Measurements from ENCODE around the gene CEP128.

CEP128 gene

DNA sequence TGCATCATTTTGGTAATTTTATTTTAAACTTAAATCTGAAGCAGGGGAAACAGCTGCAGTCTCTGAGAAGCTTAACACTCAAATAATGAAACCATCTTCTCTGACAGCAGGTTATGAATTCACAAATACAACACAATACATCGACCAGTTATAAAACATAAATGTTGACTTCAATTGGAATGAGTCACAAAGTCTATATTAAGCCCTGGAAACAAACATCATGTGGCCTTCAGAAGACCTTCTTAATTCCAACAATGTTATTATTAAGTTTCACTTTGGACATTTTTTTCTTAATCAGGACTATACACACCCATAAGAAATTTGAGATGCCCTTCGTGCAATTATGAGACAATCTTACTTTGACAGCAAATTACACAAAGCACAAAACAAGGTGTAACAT is 68.9 kb downstream of the CEP128 start:
- DNase-seq: no peak

DNA sequence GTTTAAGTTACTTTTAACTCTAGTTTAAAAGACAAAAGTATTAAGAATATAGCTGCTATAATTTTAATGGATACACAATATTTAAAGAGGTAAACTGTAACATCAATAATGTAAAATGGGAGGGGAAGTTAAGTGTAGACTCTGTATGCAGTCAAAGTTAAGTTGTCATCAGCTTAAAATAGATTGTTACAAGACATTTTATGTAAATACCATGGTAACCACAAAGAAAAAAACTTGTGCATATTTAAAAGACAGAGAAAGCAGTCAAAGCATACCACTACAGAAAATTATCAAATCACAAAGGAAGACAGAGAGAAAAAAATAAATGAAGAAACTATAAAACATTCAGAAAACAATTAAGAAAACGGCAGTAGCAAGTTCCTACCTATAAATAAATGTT is 73.3 kb downstream of the CEP128 start:
- no peak for DNase-seq

DNA sequence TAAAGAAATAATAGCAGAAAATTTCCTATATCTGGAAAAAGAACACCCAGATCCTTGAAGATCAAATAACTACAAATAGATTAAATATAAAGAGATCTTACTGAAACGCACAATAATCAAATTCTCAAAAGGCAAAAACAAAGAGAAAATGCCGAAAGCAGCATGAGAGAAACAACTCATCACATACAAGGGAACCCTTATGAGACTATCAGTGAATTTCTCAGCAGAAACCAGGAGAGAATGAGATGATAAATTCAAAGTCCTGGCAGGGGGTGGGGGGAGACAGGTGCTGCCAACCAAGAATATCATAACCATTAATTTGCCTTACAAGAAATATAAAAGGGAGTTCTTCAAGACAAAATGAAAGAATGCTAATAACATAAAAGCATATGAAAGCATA is 73.7 kb downstream of the CEP128 start:
- DNase-seq: no peak

DNA sequence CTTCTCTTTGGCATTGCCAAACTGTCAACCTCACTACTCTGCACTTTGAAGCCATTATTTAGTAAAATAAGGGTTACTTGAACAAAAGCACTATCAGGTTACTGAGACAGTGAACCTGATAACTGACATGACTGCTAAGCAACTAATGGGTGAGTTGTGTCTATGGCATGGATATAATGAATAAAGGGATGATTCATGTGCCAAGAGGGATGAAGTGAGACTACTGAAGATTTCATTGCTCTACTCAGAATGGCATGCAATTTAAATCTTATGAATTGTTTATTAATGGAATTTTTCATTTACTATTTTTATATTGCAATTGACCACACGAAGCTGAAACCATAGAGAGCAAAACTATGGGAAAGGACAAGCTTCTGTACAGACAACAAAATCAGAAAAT is 74.4 kb downstream of the CEP128 start:
- DNase-seq: no peak

DNA sequence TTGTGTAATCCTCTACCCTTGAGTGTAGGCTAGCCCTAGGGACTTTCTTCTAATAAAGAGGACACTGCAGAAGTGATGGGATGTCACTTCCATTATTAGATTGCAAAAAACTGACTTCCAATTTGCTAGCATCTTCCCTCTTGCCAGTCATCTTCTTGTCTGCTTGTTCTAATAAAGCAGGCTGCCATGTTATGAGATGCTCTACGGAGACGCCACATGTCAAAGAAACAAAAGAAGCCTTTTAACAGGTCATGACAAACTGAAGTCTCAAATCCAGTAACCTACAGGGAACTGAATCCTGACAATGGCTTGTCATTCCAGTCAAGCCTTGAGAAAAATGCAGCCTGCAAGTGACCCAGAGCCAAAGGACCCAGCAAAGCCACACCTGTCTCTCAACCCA is 76.0 kb downstream of the CEP128 start:
- no peak for DNase-seq

DNA sequence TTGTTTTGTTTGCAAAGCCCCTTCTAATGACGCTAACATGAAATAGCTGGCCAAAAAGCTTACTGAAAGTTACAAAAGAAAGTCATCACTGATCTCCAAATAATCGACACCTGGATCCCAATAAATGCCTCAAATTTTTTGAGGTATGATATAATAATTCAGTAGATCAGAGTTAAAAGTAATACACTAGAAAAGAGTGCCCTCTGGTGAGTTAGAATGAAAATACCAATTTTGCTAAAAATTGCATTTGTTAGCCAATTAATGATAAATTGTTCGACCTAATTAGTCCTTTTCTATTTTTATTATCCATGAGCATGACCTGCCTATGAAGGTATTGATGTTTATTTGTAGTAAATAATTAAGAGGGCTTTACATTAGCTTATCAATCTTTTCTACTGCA is 78.6 kb downstream of the CEP128 start:
- DNase-seq: no peak

DNA sequence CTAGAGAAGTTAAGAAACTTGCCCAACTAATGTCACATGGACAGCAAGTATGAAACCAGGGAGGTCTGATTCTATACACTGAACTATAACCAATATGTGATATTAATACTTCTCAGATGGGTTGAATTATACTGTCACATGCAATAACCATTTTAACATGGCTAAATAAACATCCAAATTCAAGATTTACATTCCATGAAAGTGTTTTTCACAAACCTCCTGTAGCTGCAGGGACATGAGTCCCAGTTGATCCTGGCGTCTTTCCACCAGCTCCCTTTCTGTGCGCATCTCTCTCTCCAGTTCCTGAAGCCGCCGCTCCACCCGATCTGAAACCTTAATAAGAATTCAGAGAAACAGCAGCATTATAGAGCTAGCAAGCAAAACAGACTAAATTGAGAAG is 79.0 kb downstream of the CEP128 start:
- DNase-seq: no peak

DNA sequence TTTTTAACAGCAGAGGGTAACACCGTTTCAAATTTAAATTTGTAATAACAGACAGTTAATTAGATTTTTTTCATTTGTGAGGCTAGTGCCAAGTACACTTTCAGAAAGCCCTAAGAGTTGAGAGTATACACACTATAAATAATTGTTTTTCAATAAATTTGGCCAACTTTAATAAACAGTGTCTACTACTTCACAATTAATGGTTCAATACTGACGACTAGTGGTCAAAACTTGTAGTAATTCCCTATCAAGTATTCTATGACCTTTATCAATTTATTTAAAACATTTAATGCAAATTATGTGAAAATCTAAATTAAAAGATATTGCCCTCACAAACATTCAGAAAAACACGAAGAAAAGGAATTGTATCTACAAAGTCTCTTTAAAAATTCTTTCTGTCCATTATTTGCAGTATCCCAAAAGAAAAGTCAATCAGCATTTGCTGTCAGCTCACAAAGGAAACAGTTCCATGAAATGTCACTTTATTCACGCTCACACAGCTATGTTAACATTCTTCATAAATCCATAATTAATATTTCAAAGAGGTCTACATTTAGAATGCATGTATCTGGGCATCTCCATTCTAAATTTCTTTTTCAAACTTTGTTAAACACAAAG is 91.2 kb downstream of the CEP128 start:
- DNase-seq: no peak

DNA sequence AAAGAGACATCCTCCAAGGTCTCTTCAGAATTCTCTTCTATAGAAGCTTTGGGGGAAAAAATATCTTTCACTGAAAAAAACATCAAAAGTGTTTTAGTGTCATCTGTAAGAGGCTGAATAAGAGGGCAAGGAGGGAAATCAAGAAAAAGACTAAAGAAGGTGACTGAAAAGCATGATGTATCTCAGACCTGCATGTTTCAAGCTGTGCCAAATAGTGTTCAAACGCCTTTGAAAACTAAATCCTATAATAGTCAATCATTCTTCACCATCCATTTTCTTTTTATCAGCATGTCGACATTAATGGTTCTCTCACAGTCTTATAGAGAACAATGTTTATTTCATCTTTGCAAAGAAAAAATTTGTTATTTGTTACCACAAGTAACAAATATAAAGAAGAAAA is 94.5 kb downstream of the CEP128 start:
- no peak for DNase-seq

DNA sequence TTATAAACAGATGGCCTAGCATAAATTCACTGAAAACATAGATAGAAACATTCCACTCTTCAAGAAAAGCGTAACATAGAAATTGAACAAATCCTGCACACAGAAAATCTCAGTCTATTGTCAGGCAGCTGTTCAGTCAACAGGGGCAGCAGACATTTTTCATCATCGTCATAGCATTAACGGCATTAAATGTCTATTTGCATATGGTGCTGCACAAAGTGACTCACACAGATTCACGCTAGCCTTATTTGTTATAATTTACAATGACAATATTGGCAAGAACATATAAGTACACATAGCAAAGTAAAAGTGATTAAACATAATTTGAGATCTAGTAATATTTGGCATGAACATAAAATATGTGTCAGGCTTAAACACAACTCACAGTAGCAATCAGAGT is 95.7 kb downstream of the CEP128 start:
- no peak for DNase-seq

DNA sequence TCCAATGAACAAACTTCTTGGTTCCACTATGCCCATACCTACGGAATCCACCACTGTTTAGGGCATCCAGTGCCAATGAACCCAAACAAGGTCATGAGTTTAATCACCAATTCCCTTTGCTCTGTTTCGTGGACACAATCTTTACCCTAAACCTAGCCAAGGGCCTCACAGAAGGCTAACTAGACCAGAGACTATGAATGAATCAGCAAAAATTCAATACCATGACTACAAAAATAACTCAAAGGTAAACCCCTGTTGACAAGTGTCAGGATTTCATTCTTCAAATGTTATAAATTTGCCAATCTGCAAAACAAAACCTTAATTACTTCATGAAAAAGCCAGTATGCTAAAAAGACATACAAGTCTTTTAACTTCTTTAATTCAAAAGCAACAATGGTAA is 96.7 kb downstream of the CEP128 start:
- no peak for DNase-seq

DNA sequence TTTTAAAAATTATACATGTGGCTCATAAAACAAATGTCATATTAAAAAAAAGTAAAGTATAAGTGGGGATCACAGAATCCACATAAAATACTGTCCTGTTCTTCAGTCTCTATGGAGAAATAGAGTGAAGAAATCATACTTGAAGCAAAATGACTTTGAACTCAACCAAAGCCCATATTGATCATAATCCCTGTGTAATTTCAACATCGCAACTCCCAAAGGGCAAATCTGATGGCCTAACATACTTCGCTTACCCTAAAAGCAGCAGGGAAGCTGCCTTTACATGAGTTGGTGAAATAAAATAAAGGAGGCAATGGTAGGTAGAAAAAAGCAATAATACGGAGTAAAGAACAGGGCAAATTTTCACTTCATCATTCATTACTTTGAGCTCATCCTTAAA is 101.8 kb downstream of the CEP128 start:
- no peak for DNase-seq

DNA sequence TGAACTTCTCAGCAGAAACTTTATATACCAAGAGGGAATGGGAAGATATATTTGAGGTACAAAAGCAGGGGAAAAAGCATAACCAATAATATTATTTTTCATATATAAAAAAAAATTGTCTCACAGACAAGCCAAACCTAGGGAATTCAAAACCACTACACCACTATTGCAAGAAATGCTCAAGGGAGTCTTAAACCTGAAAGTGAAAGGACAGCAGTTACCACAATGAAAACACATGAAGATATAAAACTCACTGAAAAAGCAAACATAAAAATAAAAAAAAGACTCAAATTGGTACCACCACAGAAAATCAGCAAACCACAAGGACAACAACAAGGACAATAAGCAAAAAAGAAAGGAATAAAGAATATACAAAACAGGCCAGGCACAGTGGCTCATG is 131.9 kb downstream of the CEP128 start:
- no peak for DNase-seq

DNA sequence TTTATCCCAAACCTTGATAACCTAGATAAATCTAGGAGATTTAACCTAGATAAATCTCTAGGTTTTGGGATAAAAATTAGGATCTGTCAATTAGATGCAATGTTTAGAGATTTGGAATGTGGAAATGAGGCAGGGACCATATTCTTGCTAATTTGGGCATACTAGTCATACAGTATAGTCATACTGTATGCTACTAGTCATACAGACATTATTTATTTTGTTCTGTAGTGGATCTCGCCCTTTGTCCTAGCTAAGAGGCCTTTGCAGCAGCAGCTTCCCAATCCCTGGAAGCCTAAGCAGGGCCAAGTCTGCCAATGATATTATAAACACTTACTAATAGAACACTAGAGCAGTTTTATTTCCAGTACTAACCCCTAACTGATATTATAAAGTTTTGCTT is 136.4 kb downstream of the CEP128 start:
- no peak for DNase-seq

DNA sequence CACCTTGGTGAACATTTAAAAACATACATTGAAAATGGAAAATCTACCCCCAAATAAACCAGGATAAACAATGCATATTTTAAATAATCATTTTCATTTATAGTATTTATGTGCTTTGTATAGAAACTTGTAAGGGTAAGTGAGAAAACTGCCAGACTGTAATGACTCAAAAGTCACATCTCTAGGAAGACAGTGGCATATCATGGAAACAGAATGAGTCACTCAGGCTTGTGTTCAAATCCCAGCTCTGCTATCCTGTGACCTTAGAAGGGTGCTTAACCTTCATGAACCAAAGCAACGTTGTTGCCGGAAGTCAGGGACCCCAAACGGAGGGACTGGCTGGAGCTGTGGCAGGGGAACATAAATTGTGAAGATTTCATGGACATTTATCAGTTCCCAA is 142.7 kb downstream of the CEP128 start:
- no peak for DNase-seq

DNA sequence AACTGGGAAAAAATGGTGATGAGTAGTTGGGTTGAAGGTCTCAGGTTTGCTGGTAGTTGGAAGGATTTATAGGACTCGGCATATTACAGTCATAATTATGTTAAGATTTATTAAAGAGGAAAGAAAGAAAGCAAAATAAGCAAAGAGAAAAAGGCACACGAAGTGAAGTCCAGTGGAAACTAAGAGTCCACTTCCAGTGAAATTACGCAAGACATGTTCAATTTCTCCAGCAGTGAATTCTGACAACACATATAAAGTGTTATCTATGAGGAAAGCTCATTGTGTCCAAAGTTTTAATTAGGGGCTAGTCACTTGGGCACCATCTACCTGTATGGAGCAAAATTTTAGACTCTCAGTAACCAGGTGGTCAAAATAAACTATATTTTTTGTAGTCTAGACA is 143.3 kb downstream of the CEP128 start:
- no peak for DNase-seq

DNA sequence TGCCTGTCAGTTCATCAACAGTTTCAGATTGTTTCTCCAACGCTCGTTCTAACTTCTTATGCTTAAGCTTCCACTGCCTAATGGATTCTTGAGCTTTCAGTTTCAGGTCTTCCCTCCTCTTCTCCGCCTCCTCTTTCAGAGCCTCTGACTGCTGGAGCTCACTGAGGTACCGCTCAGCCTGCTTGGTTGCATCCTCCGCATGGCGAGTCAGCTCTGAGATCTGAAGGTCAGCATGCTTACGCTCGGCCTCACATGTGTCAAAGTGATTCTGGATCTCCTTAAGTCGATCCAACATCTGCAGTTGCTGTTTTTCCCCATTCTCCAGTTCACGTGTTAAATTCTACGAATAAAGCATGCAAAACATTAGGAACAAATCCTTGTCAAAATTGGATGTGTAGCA is 148.8 kb downstream of the CEP128 start:
- DNase-seq: no peak

DNA sequence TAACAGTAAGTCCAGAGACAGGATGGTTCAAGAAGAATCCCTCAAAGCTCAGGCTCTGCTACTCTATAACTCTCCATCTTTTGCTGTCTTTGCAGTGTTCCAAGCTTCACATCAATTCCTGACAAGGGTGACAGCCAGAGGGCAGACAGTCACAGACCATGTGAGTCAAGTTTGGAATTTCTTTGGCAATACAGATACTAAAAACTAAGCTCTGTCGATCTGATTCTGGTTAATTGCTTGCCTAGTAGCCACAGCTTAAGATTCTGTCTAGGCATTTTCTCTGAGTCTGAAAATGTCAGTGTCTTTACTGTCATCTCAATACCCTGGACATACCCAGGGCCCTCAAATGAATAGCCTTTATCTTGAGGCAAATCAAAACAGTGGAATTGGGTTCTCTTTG is 153.7 kb downstream of the CEP128 start:
- DNase-seq: no peak

DNA sequence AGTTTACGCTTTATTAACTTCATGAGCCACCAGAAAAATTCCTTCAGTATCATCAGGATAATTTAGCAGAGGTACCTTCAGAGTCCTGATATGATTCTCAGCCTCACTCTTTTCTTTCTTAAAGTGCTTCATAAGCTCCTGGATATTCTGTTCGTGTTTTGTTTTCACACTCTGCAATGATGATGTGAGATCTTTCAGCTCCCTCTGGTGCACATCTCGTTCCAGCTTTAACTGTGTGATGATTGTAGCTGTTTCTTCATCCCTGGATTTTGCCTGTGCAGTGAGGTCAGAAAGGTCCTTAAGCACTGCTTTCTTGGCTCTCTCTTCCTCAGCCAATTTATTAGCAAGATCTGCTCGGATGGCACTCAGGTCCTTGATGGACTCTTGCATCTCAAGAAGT is 156.7 kb downstream of the CEP128 start:
- no peak for DNase-seq

DNA sequence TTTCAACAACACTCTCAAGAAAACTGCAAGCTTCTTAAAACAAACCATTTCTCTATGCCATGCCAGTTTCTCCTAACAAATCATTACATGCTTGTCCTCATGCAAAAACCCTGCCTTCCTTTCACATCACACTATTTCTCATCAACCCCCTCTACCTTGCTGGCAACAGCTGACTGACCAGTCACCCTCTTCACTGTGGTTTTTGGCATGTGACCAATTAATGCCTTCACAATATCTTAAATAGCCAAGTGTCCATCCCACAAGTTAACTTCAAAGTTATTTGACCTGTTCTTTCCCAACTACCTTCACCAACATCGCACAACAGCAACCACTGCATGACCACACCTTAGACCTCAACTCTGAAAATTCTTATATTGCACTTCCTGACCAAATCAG is 159.6 kb downstream of the CEP128 start:
- DNase-seq: no peak

DNA sequence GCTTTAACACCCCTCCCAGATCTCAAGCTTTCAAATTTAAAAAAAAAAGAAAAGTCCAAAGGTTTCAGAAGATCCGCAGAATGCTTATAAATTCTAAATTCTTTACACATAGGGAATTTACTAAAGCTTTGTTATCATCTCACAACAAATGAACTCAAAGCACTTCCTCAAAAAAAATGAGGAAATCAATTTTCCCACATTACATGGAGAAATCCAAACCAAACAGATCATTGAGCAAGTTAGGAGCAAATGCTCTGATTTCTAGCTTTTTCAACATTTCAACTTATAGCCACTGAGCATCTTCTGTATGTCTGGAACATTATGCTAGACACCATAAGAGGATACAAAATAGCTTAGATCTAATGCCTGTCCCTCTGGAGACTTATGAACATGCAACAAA is 161.0 kb downstream of the CEP128 start:
- no peak for DNase-seq

DNA sequence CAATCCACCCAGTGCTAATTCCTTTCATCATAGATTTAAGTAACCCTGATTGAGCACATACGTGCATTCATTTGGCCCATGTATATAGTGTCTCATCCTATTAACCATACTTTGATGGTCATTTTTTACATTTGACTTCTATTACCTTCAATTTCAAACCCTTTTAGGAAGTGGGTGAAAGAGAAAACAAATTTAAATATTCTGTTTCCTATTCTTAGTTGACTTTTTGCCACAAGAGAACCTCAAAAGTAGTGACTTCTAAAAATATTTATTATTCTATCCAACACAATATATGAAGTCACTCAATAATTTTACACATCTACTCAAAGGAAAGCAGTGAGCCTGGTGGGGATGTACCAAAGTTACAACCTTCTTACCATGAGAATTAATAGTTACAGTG is 164.9 kb downstream of the CEP128 start:
- no peak for DNase-seq

DNA sequence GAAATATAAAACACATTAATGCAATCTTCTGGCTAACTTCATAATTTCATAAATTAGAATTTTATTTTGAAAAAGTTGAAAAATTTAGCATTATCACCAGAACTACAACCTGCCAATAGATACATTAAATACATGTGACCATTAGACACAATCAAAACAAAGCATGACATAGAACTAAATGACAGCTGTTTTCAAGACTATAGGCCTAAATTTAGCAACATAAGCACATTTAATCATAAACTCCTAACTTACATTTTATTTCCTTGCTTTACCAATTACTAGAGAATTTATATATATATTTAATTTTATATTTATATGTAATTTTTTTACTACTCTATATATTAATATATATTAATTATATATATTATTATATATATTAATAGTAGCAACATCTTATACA is 165.4 kb downstream of the CEP128 start:
- DNase-seq: no peak

DNA sequence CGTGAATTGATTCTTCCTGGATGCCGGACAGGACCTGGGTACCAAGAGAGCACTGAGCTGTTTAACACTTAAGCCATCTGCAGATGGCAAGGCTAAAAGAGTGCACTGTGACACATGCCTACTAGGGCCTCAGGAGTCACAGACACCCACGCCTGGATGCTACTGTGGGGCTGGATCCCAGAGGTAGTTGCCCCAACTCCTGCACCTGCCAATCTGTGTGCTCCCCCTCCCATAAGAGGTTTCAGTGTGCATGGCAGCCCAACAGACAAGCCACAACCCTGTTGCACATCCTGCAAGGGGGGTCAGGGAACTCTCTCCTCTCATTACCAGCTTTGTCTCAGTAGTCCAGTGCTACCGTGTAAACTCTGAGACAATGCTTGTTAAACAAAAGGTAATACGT is 169.0 kb downstream of the CEP128 start:
- no peak for DNase-seq

DNA sequence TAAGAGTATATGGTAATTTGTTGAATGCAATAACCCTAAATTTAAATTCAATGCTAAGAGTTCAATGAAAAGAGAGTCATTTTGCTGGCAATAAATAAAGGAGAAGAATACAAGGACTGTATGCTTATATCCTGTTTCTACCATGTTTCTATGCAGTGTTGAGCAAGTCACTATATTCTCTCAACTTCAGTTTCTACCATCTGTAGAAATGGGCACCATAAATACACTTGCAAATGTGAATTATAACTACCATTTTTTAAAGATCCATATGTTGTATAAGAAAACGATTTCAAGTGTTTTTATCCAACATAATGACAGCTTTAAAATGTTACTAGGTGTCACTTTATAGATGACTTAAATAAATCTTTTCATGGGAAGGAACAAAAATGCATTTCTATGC is 170.3 kb downstream of the CEP128 start:
- DNase-seq: no peak
